ENCODE measurements around the gene DBF4. TPM values are rescaled to one million over a fixed set of nuclear protein-coding genes. Genes with fewer than 3 reads are reported as not detected.
A peak's percentile ranks its signal among the peaks of the same experiment; 100 is the strongest.

The DBF4 gene
- total and polyA plus RNA-seq, 2 of the 4 experiments (the other 2 are of a cell fraction) = 6.4 to 7.2 TPM

DNA sequence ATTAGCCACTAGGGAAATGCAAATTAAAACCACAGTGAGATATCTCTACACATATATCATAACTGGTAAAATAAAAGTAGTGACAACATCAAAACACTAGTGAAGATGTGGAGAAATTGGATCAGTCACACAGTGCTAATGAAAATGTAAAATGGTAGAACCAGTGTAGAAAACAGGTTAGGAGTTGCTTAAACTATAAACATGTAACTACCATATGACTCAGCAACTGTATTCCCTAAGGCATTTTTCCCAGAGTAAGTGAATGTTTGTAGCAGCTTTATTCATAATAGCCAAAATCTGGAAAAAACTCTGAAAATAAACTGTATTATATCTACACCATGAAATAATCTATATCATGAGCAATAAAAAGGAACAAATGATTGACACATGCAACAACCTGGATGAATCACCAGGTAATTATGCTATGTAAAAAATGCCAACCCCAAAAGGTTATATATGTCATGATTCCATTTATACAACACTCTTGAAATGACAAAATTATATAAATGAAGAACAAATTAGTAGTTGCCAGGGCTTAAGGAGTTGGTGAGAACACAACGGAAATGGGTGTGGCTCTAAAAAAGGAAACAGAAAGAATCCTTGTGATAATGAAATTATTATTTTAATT lies 22.9 kb upstream of the DBF4 start:
- Histone ChIP-seq H3K56ac (ENCODE audit: extremely low read depth, insufficient read depth, low read length) (no peak overlapping the region), H4K91ac (ENCODE audit: insufficient read depth, low read depth, low read length) (no peak overlapping the region), H3K9ac (ENCODE audit: low read depth, low read length) (no peak overlapping the region), H2AK9ac (replicated peaks; ENCODE audit: low read depth, low read length, poor library complexity) (no peak overlapping the region), H2BK20ac (ENCODE audit: low read depth, low read length) (no peak overlapping the region), H3K18ac (ENCODE audit: low read depth, low read length) (no peak overlapping the region), H3K36me3 (ENCODE audit: control insufficient read depth, insufficient read depth, low read length) (peaks cover 8% of the 10 kb centered on the region), H3K4me3 (ENCODE audit: insufficient read depth, low read depth, low read length) (no peak overlapping the region), H3K4ac (ENCODE audit: low read depth, low read length) (no peak overlapping the region), H2BK120ac (ENCODE audit: low read depth, low read length) (no peak overlapping the region), H2BK15ac (ENCODE audit: low read depth, low read length) (no peak overlapping the region), H3K9me1 (ENCODE audit: insufficient read depth, low read length) (0 out of 2 replicates have a peak, but pooled peaks cover 6% of the 10 kb centered on the region), H4K20me1 (ENCODE audit: insufficient read depth, low read length) (no peaks in the 10 kb centered on the region), H3K9me3 (ENCODE audit: control insufficient read depth, insufficient read depth, low read length) (no peaks in the 10 kb centered on the region), H3K23ac (ENCODE audit: low read depth, low read length) (no peak overlapping the region), H3K27ac (ENCODE audit: insufficient read depth, low read length) (no peak overlapping the region), H2BK5ac (ENCODE audit: low read depth, low read length, poor library complexity, severe bottlenecking) (no peak overlapping the region), H3K14ac (replicated peaks; ENCODE audit: low read depth, low read length) (no peak overlapping the region), H4K5ac (ENCODE audit: low read depth, low read length) (no peak overlapping the region), H2AFZ (replicated peaks; ENCODE audit: low read length, poor library complexity) (no peak overlapping the region), H2AK5ac (ENCODE audit: low read depth, low read length) (no peak overlapping the region), H3K4me1 (ENCODE audit: control insufficient read depth, insufficient read depth, low read length) (0 out of 2 replicates have a peak, but pooled peaks cover 2% of the 10 kb centered on the region), H3K4me2 (ENCODE audit: low read depth, low read length) (no peak overlapping the region), H3K27me3 (ENCODE audit: control insufficient read depth, insufficient read depth, low read length) (no peaks in the 10 kb centered on the region), H4K8ac (ENCODE audit: low read depth in 2 of 2, low read length in 2 of 2) (no peak overlapping the region), H3K79me1 (ENCODE audit: low read depth in 1 of 2, low read length in 2 of 2) (peaks cover 0 to 6% of the 10 kb centered on the region in 2 experiments; a peak in 2 of 4 replicates)
- in situ Hi-C loops (cut with MboI; ENCODE audit: low sequenced_read_pairs) = no loop called here
- dilution Hi-C loops (cut with HindIII; ENCODE audit: low sequenced_read_pairs, unreplicated experiment) = no loop called here
- ChIA-PET CTCF (no interaction called here), POLR2A (ENCODE audit: unreplicated experiment) (no interaction called here)
- ATAC-seq (ENCODE audit: low read depth) (0 out of 2 replicates have a peak, but pooled peaks have one; percentile 24), DNase-seq (peak; percentile 43)
- TF ChIP-seq NFE2L2 (IDR thresholded peaks at IDR 0.05; ENCODE audit: low read depth, low read length) = 0 out of 2 replicates have a peak, but pooled peaks have one; percentile 10
- no peak for TF ChIP-seq MAZ (IDR thresholded peaks at IDR 0.05; ENCODE audit: borderline replicate concordance, low read depth, low read length)
- intact Hi-C loops (cut with micrococcal nuclease) = no loop called here
- WGBS, 2 experiments (ENCODE audit: extremely low coverage in 2 of 2, insufficient read length in 1 of 2) = no CpG with 5 or more reads among the region's 1 CpG
- BruUV-seq (replicated peaks) = no TSS peak

All from IMR-90 (cell line).